H1 (cell line): ENCODE results near the gene CTNND2. TPM values are rescaled to one million over a fixed set of nuclear protein-coding genes. Genes with fewer than 3 reads are reported as not detected.

Experiments used
- ASH2L ChIP-seq: fragments of 200-600, 300-600 bp; sonication (generic); IDR thresholded peaks from one replicate; pipeline ENCODE4 v1.7.1; 2017; ENCODE audit warnings: low read length
- CTCF ChIP-seq, 3 experiments: IDR thresholded peaks; 1 replicate in 2 of 3; 2 replicates in 1 of 3; pipeline versions ENCODE4 v1.5.1 to v1.6.1; 2011; ENCODE audit warnings: low read length in 3 of 3, mild to moderate bottlenecking in 3 of 3, inconsistent platforms in 2 of 3, low read depth in 1 of 3, moderate library complexity in 1 of 3; ENCODE audit not compliant: insufficient read depth in 1 of 3; ENCODE audit errors: control extremely low read depth in 1 of 3
- KDM4A ChIP-seq: IDR thresholded peaks from one replicate; pipeline ENCODE4 v1.7.1; 2012; ENCODE audit warnings: low read depth, mild to moderate bottlenecking, moderate library complexity, low read length, inconsistent platforms; ENCODE audit not compliant: severe bottlenecking
- polyA plus RNA-seq, 7 experiments: library from polyadenylated mRNA; depleted of rRNA in 3 of 7; stranded (reverse) in 5 of 7; unstranded in 2 of 7; fragments of >200 nt in 5 of 7; fragments of 200-250 nt in 2 of 7; gene quantifications; 1 replicate in 5 of 7; 2 replicates in 1 of 7; 4 replicates in 1 of 7; pipeline versions ENCODE4 v1.2.1 to v1.2.3, GENCODE V29; 2011 to 2013; ENCODE audit warnings: missing spikeins in 2 of 7, mixed read lengths in 2 of 7
- total RNA-seq: library from RNA; stranded (reverse); fragmentation: NEBNext Ultra II Directional; extraction: Animal tissue kit (Norgen Biotek cat#: 25700); gene quantifications from 2 replicates; pipeline ENCODE4 v1.2.1, GENCODE V29; 2021

The CTNND2 gene
- total and polyA plus RNA-seq, 2 of the 8 experiments (the other 6 are each of a cell fraction or from before 2014, with no cell fraction given), result 7.4 to 14.2 TPM

- TF ChIP-seq CTCF (IDR thresholded peaks at IDR 0.05; ENCODE audit: control extremely low read depth in 1 of 3, insufficient read depth in 1 of 3, low read depth in 1 of 3, low read length in 3 of 3) (no peak), KDM4A (no peak), ASH2L (no peak)
Measured at GRCh38 chr5:11683666-11684065, 220.6 kb downstream of the CTNND2 start (continued).
